HG02885 (cell line): ENCODE results near the gene ANKS1B.
"Not testable (repeated sequence)": the region's sequence is repeated elsewhere in the genome, so short reads cannot be mapped to it uniquely, and the experiment has no call there.

Experiments used
- ATAC-seq: cut with Tn5 transposase; IDR thresholded peaks from one replicate; pipeline ENCODE4 v1.9.1; 2021; ENCODE audit warnings: mild to moderate bottlenecking; ENCODE audit not compliant: unreplicated experiment, poor library complexity

Gene ANKS1B

DNA sequence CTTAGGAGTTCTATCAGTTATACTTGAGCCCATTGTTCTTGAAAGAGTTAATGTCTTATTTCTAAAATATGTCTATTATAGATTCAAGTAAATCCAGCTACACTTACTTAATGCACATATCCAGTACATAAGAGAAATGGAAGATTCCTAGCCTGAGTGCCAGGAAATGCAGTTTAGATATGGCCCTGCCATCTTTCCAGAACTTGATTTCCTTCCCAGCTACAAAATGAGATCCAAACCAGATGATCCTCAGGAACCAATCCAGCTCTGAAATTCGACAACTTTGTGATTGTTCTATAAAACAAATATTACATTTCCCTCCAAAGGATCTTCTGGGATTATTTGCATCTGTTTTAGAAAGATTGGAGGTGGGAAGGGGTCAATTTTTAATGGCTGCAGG lies 654.5 kb downstream of the ANKS1B start:
- no peak for ATAC-seq

DNA sequence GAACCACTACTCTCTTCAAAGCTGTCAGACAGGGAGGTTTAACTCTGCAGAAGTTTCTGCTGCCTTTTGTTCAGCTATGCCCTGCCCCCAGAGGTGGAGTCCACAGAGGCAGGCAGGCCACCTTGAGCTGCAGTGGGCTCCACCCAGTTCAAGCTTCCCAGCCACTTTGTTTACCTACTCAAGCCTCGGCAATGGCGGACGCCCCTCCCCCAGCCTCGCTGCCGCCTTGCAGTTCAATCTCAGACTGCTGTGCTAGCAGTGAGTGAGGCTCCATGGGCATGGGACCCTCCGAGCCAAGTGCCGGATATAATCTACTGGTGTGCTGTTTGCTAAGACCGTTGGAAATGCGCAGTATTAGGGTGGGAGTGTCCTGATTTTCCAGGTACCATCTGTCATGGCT lies 663.5 kb downstream of the ANKS1B start:
- ATAC-seq = not testable (repeated sequence)

DNA sequence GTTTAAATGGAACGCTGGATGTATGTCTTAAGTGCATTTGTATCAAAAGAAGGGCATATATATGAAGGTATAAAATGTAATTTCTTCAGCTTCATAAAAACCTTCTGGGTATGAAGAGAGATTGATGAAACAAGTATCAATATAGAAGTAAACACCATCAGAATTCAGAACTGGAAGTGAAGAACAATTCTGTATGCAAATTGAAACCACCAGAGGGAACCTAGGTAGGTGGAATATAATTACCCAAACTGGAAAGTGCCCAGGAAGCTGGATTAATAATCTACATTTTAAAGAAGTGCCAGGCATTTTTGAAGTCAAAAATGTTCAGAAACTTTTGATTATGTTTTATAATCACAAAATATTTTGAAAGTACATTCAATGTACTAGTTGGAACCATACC lies 673.4 kb downstream of the ANKS1B start:
- no peak for ATAC-seq

DNA sequence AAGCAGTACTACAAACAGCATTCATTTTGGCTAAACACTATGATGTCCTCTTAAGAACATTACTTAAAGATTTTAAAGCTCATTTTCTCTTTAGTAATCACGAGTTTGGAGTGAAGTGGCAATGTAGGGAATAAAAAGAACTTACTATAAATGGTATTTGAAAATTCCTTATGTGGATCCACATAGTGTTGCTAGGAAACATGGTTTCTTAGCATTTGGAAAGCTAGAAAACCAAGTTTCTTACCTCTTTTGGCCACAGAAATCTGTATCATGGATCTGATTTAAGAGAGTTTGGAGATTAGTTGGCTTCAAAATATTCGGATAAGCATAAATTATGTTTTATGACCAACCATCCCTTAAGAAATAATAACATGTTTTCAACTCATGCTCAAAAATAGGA lies 674.9 kb downstream of the ANKS1B start:
- no peak for ATAC-seq

DNA sequence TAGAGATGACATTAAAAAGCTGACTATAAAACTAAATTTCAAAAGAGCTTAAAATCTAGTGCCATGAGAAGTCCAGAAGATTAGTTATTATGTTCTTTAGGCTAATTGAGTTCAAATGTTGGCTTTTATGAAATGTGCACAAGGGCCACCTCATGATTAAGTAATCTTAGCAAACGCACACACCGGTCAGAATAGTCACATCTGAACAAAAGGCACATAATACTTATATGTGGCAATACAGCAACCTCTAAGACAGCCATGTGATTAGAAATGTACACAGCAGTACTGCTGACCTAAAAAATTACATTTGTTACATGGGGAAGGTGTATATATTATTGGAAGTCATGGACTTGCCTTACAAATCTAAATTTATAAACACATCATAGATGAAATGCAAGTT lies 681.9 kb downstream of the ANKS1B start:
- no peak for ATAC-seq

DNA sequence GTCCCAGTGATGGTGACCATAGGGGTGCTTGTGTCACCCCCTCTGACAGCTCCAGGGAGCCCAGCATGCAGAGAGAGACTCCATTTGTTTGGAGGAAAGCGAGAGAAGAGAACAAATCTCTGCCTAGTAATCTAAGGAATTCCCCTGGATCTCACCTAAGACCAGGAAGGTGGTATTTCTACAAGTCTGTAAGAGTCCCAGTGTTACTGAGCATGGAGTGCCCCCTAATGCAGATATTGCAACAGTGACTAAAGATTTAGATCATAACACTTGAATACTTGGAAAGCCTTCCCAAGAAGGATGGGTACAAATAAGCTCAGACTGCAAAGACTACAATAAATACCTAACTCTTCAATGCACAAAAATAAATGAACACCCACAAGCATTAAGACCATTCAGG lies 697.6 kb downstream of the ANKS1B start:
- no peak for ATAC-seq

DNA sequence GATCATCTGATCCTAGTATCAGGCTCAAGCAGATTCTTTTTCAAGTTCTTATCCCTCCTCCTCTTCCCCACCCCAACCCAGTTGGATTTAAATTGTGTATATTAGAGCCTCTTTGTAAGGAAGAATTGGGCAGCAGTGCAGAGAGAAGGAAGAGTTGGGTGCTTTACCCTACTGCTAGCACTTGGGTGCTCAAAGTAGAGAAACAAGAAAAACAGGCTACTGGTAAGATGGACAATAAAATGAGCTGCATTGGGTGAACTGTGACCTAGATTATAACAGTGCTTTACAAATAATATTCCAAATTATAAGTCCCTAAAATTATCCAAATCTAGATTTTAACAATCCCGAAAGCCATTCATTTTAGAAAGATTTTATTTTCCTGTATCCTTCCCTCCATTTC lies 700.6 kb downstream of the ANKS1B start:
- no peak for ATAC-seq

DNA sequence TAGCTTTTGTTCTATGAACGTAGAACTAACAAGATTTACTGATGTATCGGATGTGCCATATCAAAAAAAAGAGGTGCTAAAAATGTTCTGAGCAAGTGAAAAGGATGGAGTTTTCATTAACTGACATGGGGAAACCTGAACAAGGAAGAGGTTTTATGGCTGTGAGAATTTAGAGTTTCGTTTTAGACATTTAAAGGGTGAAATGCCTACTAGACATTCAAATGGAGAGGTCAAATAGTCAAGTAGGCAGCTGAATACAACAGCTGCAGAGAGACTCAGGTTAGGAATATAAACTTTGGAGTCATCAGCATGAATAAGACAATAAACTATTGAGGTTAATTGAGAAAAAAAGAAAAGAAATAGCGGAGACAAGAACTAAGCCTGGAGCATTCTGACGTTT lies 702.1 kb downstream of the ANKS1B start:
- ATAC-seq = no peak

DNA sequence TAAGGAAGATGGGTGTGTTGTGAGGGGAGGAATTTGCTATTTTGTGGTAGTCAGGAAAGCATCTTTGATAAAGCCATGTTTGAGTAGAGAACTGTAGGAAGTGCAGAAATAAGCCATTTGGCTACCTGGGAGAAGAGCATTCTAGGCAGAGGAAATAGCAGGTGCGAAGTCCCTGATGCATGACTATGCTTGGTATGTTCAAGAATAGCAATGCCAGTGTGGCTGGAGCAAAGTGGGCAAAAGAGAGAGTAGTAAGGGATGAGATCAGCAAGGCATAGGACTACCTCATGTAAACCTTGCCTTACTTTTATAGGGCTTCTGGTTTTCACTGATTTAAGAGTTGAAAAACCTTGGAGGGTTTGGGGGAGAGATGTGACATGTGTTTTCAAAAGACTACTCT lies 702.6 kb downstream of the ANKS1B start:
- ATAC-seq = no peak

DNA sequence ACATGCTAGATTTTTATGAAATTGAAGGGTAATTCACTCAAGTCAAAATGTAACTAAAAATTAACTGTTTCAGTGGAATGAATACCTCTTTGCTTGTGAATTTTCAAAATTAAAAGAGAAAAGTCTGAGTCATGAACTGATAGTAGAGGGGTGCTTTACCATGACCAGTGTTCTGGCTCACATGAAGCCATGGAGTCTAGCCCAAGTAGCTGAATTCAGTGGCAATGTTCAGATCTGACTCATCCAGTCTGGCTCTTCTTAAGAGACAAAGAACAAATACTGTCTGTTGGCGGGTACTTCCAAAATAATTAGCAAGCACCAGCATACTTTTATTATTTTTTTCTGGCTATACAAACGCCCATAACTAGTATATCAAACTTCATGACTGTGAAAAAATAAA lies 703.5 kb downstream of the ANKS1B start:
- ATAC-seq = no peak

DNA sequence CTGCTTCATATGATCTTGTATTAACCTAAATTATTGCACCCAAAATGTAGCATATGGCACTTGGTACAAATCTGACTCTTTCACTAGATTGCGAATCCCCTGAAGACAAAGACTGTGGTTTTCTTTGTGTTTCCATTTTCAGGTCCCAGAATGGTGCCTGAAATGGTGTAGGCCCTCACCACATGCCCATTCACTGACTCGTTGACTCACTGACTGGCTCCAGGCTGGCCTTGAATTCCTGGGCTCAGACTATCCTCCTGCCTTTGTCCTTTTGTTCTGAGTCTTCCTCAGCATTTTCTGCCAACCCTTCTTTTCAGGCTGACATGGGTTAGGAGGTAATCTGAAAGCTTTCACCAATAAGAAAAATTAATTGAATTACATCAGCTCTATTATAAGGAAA lies 705.8 kb downstream of the ANKS1B start:
- no peak for ATAC-seq

DNA sequence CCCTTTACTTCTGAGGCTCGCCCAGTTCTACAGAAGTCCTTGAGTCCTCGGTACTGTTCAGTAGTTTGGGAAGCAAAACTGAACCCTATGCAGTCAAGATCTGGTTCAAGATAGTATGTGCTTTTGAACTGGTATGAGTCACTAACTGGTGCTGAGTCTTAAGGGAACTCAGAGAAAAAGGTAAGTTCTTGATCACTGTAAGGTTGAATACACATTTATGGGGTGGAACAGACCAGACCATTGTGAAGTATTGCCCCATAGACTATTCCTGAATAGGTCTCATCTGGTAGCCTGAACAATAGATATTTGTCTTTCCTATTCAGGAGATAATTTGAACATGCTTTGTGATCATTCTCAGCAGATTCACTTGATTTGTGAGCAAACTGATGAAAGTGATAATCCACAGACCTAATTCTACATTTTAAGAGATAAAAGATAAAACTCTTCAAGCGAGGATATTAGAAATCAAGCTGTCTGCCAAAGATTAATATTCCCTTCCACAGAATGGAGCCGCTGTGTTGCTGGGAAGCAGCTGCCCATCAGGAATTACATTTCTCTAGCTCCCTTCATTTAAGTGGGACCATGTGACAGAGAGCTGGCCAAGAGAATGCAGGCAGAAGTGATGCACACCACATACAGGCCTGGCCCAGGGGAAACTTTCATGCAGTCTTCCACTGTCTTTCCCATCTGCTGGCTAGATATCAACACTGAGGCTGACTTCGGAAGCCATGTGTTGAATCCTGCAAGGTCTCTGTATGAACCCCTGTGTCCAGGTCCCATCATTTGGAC lies 707.0 kb downstream of the ANKS1B start:
- no peak for ATAC-seq

DNA sequence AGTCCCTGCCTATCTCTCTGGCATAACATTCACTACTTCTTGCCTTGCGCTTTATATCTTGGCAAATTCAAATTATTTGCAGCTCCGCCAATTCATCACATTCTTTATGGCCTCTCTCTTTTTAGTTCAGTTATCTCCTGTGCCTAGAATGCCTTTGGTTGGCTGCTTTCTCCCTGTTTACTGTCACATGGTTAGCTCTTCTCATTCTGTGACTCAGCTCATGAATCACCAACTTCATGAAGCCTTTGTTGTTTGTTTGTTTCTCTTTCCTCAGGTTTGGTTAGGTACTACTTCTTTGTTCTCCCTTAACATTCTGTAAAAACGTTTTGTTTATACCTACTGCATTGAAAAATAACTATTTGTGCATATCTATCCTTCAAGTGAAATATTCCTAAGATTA lies 713.7 kb downstream of the ANKS1B start:
- ATAC-seq = no peak

DNA sequence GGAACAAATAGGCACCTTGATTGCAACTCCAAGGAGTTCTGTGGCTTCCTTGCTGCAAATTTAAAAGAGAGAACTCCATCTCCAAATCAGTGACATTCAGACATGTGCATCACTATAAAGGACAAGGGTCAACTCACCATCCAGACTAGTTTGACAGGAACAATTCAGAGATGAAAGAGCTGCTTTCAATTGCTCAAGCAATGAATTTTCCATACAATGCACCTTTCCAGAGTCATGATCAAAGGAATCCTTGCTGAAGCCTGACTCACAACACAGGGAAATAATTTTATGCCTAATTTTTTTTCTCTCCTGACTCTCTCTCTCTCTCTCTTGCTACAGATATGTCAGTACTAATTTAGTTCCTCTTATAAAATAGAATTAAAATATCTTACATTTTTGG lies 717.7 kb downstream of the ANKS1B start:
- no peak for ATAC-seq

DNA sequence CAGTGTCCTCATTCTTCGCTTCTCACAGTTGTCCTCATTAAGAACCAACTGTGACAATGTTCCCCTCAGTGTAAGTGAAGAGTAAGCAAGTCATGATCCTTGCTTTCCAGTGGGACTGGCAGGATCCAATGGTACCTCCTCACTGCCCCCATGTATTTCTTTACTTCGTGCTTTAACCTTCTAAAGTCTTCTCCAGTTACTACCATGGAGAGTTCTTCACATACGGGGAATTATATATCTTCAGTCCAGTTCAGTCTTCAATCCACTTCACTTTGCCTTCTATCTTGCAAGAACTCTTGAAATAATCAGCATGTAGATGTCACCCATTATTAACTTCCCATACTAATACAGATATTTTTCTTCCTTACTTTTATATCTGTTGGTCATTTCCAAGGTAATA lies 719.1 kb downstream of the ANKS1B start:
- no peak for ATAC-seq

DNA sequence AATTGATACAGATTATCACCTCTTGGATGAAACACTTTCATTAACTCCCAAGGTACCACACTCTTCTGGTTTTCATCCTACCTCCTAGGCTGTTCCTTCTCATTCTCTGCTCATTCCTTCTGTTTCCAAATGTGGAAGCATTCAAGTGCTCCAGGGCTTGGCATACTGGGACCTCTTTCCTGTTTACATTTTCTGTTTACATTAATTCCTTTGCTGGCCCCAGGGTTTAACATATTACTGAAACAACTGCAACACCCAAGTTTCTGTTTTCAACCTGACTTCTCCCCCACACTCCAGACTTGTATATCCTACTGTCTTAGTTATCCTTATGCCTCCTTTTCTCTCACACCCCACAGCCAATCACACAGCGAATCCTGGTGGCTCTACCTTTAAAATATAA lies 723.5 kb downstream of the ANKS1B start:
- ATAC-seq = no peak

DNA sequence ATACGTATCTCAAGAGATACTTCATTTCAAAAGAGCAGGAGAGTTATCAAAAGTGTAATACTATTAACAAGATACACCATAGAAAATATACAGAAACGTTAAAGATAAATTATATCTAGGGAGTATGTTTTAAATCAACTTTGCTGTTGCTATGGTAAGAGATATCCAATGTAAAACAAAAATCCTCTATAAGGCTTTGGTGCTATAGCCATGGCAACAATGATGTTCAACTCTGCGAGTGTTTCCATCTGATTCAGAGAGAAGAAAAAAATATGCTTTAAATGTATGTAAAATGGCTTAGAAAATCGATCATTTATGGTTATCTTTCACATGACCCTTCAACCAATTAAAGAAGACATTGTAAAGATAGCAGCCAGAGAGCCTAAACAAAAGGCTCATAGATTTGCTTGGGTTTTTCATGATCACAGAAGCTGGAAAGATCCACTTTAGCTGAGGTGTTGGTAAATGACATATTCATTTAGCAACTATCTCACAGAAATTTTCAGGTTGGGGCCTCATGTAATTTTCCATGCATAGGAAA lies 724.2 kb downstream of the ANKS1B start:
- no peak for ATAC-seq

DNA sequence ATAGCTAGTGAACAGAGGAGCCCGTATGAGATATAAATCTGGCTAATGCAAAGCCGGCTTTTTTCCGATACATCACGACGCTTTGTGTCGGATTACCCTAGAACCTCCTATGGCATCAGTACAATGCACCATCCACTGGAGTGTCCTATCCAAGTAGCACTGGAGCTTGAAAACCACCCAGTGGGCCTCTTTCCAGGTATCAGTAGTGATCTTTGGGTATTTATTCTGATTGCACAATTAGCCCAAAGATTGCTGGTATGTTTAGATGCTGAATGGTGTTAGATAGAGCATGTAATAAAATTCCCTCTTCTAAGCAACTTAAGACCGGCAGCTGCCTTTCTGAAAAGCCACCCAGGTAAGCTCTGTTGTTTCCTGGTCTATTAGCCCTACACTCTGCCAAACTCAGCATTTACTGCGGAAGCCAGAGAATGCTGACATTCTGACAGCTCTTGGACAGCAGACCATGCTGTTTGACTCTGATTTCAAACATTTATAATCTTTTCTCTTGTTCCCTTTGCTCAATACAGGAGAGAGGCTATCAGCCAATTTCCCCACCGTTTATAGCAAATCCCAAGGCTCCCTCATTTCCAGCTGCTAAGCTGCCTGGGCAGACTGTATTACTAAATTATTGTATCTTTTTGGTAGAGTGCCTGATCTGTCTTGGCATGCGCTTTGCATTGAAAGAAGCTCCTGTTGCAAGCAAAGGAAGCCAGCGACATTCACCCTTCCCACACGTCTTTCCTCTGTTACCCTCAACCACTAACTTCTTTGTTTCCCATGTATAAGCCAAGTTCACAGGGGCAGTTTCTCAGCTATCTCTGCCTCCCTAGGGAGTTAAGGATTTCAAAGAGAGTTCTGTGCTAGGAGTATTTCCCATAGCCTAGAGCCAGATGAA lies 725.4 kb downstream of the ANKS1B start:
- no peak for ATAC-seq

DNA sequence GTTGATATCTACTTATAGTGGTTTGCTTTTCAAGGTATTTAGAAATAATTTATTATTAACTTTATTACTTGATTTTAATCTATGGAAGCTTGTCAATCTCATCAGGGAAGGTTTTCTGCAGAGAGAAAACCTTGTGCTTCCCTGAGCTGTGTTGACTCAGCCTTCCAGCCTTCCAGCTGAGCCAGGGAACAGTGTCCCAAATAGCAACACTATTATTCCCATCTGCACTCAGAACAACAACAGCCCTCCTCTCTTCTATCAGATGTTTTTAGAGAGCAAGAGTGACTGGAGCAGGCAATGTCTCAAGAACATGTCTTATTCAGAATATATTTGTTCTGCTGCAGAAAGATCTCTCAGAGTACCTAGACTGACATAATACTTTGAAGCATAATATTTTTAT lies 727.1 kb downstream of the ANKS1B start:
- no peak for ATAC-seq

DNA sequence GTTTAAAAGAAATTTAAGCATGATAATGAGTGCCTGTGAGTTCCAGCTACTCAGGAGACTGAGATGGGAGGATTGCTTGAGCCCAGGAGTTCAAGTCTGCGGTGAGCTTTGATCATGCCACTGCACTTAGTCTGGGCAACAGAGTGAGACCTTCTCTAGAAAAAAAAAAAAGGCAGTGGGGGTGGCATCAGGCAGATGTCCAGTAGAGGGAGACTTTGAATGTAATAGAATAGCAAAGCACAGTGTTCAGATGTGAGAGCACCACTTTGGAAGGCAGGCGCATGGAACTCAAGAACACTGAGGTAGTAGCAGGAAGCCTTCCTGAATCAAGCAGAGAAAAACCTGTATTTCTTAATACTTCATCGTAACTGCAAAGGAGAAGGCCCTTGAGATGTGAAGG lies 731.7 kb downstream of the ANKS1B start:
- no peak for ATAC-seq

DNA sequence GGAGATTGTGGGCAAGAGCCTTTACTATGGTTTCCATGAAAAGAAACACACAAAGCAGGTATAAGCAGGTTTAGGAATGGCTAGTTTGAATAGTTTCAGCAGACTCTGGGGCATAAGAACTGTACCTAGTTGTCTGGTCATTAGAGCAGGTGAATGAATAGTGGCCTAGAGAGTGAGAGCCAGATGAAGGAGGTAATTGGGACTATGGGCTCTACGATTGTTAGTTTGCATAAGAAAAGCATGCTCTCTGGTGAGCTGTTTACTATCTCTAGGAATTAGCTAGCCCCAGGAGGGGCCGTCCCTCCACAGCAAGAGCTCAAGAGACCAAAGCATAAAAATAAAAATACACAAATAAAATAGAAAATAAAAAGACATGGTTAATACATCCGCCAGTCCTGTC lies 734.6 kb downstream of the ANKS1B start:
- ATAC-seq = no peak
